ENCODE measurements around the gene TPCN1. TPM values are rescaled to one million over a fixed set of nuclear protein-coding genes. Genes with fewer than 3 reads are reported as not detected.

Gene TPCN1
- total RNA-seq, 1 experiment from 2014 or later = 91.1 TPM

DNA sequence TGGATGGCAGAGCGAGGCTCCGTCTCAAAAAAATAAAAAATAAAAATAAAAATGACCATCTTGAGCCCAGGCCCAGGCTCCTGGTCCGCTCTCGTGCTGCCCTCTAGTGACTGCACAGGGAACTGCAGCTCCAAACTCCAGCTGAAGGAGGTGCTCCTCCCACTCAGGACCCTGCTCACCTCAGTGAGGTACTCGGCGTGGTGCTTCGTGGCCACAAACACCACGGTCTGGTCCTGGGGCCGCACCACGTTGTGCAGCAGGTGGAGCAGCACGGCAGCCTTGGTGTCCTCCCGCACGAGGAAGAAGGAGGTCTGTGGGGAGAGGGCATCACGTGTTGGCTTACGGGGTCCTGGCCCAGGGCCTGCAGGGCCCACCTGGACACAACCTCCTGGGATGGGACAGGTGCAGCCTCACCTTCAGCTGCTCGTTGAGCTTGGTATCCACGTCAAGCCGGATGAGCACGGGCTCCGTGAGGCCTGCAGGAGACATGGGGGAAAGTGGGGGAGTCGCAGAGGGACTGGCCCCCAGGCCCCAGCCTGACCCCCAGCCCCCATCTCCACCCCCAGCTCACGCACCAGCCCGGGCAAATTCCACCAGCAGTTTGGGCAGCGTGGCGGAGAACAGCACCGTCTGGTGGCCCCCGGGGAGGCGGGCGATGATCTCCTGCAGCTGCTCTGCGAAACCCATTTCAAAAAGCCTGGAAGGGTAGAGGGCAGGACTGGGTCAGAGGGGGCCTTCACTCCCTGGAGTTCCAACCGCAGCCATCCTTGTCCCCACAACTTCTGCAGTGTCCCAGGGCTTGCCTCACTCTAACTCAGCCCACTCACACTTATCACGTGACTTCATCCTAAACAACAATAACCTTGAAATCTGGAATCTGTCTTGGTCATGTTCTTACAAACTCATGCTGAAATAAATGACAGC is 46.5 kb upstream of the TPCN1 start:
- TF ChIP-seq, protein P1, sequence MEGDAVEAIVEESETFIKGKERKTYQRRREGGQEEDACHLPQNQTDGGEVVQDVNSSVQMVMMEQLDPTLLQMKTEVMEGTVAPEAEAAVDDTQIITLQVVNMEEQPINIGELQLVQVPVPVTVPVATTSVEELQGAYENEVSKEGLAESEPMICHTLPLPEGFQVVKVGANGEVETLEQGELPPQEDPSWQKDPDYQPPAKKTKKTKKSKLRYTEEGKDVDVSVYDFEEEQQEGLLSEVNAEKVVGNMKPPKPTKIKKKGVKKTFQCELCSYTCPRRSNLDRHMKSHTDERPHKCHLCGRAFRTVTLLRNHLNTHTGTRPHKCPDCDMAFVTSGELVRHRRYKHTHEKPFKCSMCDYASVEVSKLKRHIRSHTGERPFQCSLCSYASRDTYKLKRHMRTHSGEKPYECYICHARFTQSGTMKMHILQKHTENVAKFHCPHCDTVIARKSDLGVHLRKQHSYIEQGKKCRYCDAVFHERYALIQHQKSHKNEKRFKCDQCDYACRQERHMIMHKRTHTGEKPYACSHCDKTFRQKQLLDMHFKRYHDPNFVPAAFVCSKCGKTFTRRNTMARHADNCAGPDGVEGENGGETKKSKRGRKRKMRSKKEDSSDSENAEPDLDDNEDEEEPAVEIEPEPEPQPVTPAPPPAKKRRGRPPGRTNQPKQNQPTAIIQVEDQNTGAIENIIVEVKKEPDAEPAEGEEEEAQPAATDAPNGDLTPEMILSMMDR (IDR thresholded peaks at IDR 0.05; ENCODE audit: unreplicated experiment) = peak; percentile 94
- no TSS peak for BruUV-seq (replicated peaks)
- Mint-ChIP-seq H3K36me3 (ENCODE audit: insufficient read depth, unreplicated experiment) (peaks cover 89% of the 10 kb centered on the region), H3K27me3 (ENCODE audit: unreplicated experiment) (no peaks in the 10 kb centered on the region), H3K4me1 (ENCODE audit: low read depth, unreplicated experiment) (peaks cover 8% of the 10 kb centered on the region), H3K4me3 (ENCODE audit: low read depth, unreplicated experiment) (no peak overlapping the region), H3K27ac (ENCODE audit: unreplicated experiment) (no peak overlapping the region), H3K9me3 (ENCODE audit: low read depth, unreplicated experiment) (no peaks in the 10 kb centered on the region)
- intact Hi-C loops (cut with micrococcal nuclease; ENCODE audit: unreplicated experiment) = loop anchor here (2.0 to 5.0 kb wide), 2 partner anchors 126 to 182 kb away; no protein-coding TSS in a partner anchor
- peak; percentile 89 for DNase-seq
- CTCF ChIA-PET = interaction anchor here (0.5 to 1.5 kb wide), 10 partner anchors 8 to 563 kb away, joined by 3 to 10 read pairs (median 4); partner anchors contain the start of genes OAS2 and RASAL1

DNA sequence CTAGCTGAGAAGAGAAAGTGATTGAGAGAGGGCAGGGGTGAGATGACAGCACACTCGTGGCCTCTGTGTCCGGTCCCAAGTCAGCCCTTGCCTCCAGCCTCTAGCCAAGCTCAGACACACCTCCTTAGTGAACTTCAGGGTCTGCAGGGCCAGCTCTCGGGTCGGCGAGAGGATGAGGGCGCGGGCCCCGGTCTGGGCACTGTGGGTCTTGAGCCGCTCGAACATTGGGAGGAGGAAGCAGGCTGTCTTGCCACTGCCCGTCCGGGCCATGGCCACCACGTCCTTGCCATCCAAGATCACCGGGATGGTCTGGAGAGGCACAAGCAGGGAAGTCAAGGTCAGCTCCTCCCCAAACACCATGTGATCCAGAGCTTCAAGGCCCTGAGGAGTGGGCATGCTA is 42.2 kb upstream of the TPCN1 start:
- no peaks in the 10 kb centered on the region for H3K9me3 Mint-ChIP-seq (ENCODE audit: low read depth, unreplicated experiment)
- no peak overlapping the region for H3K4me3 Mint-ChIP-seq (ENCODE audit: low read depth, unreplicated experiment)
- intact Hi-C loops (cut with micrococcal nuclease; ENCODE audit: unreplicated experiment) = no loop called here
- DNase-seq = no peak
- TF ChIP-seq, protein P1 (IDR thresholded peaks at IDR 0.05; ENCODE audit: unreplicated experiment) = no peak
- no peak overlapping the region for H3K27ac Mint-ChIP-seq (ENCODE audit: unreplicated experiment)
- CTCF ChIA-PET = interaction anchor here (0.7 kb wide), 1 partner anchor 315 kb away, joined by 3 read pairs; no protein-coding TSS in a partner anchor
- peaks cover 69% of the 10 kb centered on the region for H3K36me3 Mint-ChIP-seq (ENCODE audit: insufficient read depth, unreplicated experiment)
- BruUV-seq (replicated peaks) = no TSS peak
- peaks cover 15% of the 10 kb centered on the region for H3K4me1 Mint-ChIP-seq (ENCODE audit: low read depth, unreplicated experiment)
- H3K27me3 Mint-ChIP-seq (ENCODE audit: unreplicated experiment) = no peaks in the 10 kb centered on the region

DNA sequence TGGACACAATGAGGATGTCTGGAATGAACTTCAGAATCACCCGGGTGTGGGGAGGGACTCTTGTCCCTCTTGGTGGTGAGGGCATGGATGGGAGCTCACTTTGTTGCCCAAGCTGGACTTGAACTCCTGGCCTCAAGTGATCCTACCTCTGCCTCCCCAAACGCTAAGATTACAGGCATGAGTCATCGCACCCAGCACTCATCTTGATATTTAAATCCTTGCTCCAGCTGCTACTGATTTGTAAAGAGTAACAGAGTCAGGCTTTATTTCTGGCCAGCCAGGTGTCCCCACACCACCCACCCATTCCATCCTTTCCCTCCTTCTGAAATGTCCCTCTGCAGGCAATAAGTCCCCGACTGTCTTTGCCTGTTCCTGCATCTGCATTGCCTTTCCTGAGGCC is 40.9 kb upstream of the TPCN1 start:
- no TSS peak for BruUV-seq (replicated peaks)
- intact Hi-C loops (cut with micrococcal nuclease; ENCODE audit: unreplicated experiment) = no loop called here
- Mint-ChIP-seq H3K27me3 (ENCODE audit: unreplicated experiment) (no peaks in the 10 kb centered on the region), H3K4me1 (ENCODE audit: low read depth, unreplicated experiment) (peaks cover 7% of the 10 kb centered on the region), H3K27ac (ENCODE audit: unreplicated experiment) (no peak overlapping the region), H3K36me3 (ENCODE audit: insufficient read depth, unreplicated experiment) (peaks cover 71% of the 10 kb centered on the region), H3K4me3 (ENCODE audit: low read depth, unreplicated experiment) (no peak overlapping the region), H3K9me3 (ENCODE audit: low read depth, unreplicated experiment) (no peaks in the 10 kb centered on the region)
- TF ChIP-seq, protein P1 (IDR thresholded peaks at IDR 0.05; ENCODE audit: unreplicated experiment) = no peak
- no peak for DNase-seq
- CTCF ChIA-PET = interaction anchor here (0.6 kb wide), 1 partner anchor 726 kb away, joined by 6 read pairs; no protein-coding TSS in a partner anchor

DNA sequence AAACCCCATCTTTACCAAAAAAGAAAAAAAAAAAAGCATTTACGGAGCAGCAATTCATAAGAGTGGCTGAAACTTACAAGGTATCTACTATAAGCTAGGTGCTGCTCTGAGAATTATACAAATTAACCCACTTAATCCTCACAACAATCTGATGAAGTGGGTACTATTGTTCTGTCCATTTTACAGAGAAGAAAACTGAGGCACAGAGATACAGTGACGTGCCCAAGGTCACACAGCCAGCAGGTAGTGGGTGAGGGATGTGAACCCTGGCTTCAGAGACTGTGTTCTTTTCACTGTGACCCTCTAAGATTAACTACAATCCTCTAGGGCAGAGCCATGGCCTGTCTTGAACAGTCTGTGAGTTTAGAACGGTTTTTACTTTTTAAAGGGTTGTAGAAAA is 39.3 kb upstream of the TPCN1 start:
- BruUV-seq (replicated peaks) = no TSS peak
- Mint-ChIP-seq H3K9me3 (ENCODE audit: low read depth, unreplicated experiment) (no peaks in the 10 kb centered on the region), H3K4me3 (ENCODE audit: low read depth, unreplicated experiment) (no peak overlapping the region), H3K4me1 (ENCODE audit: low read depth, unreplicated experiment) (peaks cover 17% of the 10 kb centered on the region), H3K27ac (ENCODE audit: unreplicated experiment) (no peak overlapping the region), H3K27me3 (ENCODE audit: unreplicated experiment) (no peaks in the 10 kb centered on the region), H3K36me3 (ENCODE audit: insufficient read depth, unreplicated experiment) (peaks cover 74% of the 10 kb centered on the region)
- no peak for DNase-seq
- TF ChIP-seq, protein P1 (IDR thresholded peaks at IDR 0.05; ENCODE audit: unreplicated experiment) = no peak
- CTCF ChIA-PET = interaction anchor here (0.6 kb wide), 2 partner anchors 15 to 1618 kb away, joined by 3 to 5 read pairs; no protein-coding TSS in a partner anchor
- intact Hi-C loops (cut with micrococcal nuclease; ENCODE audit: unreplicated experiment) = no loop called here
